CD4-positive, alpha-beta T cell treated with Interleukin-12 subunit alpha and Interleukin-12 subunit beta, for 1 hour (primary cell): ENCODE data around the gene DAGLA.

ENCODE experiments used
- DNase-seq: peaks from one replicate; pipeline ENCODE4 v3.0.0-alpha.2; 2020

The DAGLA gene

GRCh38 chr11:61783717-61784505 is 103.7 kb downstream of the DAGLA start:
- DNase-seq = no peak

- no peak for DNase-seq
Observed at GRCh38 chr11:61784506-61784805, 104.3 kb downstream of the DAGLA start.

GRCh38 chr11:61785837-61786402 is 105.7 kb downstream of the DAGLA start:
- DNase-seq = no peak

- peak; percentile 21 for DNase-seq
Observed at GRCh38 chr11:61787928-61788491, 107.8 kb downstream of the DAGLA start.

- peak; percentile 53 for DNase-seq
Observed at GRCh38 chr11:61791737-61792309, 111.6 kb downstream of the DAGLA start.

- DNase-seq = peak; percentile 89
Observed at GRCh38 chr11:61792310-61793082, 112.3 kb downstream of the DAGLA start, which contains the start of the genes FEN1 and TMEM258. FEN1 (plus strand) TSS chr11:61792911; CDS start chr11:61795362, 2,451 bp downstream. TMEM258 (minus strand) TSS chr11:61792599; CDS start chr11:61792558, 41 bp downstream.

GRCh38 chr11:61793083-61793828 is 113.1 kb downstream of the DAGLA start:
- DNase-seq = no peak

GRCh38 chr11:61793829-61794204 is 113.6 kb downstream of the DAGLA start:
- no peak for DNase-seq

GRCh38 chr11:61794579-61794978 is 114.4 kb downstream of the DAGLA start:
- DNase-seq = no peak

- DNase-seq = no peak
Observed at GRCh38 chr11:61795459-61795858, 115.3 kb downstream of the DAGLA start.

GRCh38 chr11:61795876-61796526 is 115.8 kb downstream of the DAGLA start:
- DNase-seq = no peak
